Heart right ventricle (tissue), 16 donors: Measurements from ENCODE around the gene PPM1H. TPM values are rescaled to one million over a fixed set of nuclear protein-coding genes. Genes with fewer than 3 reads are reported as not detected.

Source experiments
- ATAC-seq, 8 donors: fragments of 200-7000 bp; cut with Tn5 transposase; one replicate each; pipeline ENCODE4 v1.9.1; 2020; ENCODE audit warnings: mild to moderate bottlenecking in 8 of 8, moderate library complexity in 8 of 8, moderate number of reproducible peaks in 1 of 8
- DNase-seq, 2 donors: peaks; one replicate each; pipeline ENCODE4 v3.0.0-alpha.2; 2020
- H3K27ac ChIP-seq, 10 donors: fragments of 200-600 bp; sonication (generic) in 2 of 10; one replicate each; pipeline versions ENCODE4 v1.5.0 to v1.8.0; 2020 to 2022; ENCODE audit warnings: mild to moderate bottlenecking in 3 of 10
- H3K27me3 ChIP-seq, 7 donors: fragments of 200-600 bp; one replicate each; pipeline ENCODE4 v1.8.0; 2021 to 2022; ENCODE audit warnings: mild to moderate bottlenecking in 2 of 7
- H3K36me3 ChIP-seq, 9 donors: fragments of 200-600 bp; sonication (generic) in 1 of 9; one replicate each; pipeline versions ENCODE4 v1.5.0 to v1.8.0; 2020 to 2022; ENCODE audit warnings: mild to moderate bottlenecking in 2 of 9
- H3K4me1 ChIP-seq, 9 donors: fragments of 200-600 bp; sonication (generic) in 1 of 9; one replicate each; pipeline versions ENCODE4 v1.5.0 to v1.8.0; 2020 to 2022; ENCODE audit warnings: mild to moderate bottlenecking in 4 of 9
- H3K4me3 ChIP-seq, 10 donors: fragments of 200-600 bp; sonication (generic) in 2 of 10; one replicate each; pipeline versions ENCODE4 v1.5.0 to v1.8.0; 2020 to 2022; ENCODE audit warnings: mild to moderate bottlenecking in 7 of 10, moderate library complexity in 2 of 10
- H3K9me3 ChIP-seq, 11 donors: fragments of 200-600 bp in 10 of 11; sonication (generic) in 2 of 11; one replicate each; pipeline versions ENCODE4 v1.5.0 to v1.8.0; 2013 to 2022; ENCODE audit warnings: mild to moderate bottlenecking in 2 of 11, control low read depth in 1 of 11, moderate library complexity in 1 of 11
- CTCF ChIP-seq, 9 donors: fragments of 200-600 bp; sonication (generic) in 2 of 9; IDR thresholded peaks; one replicate each; pipeline versions ENCODE4 v1.5.0 to v1.8.0; 2021 to 2022; ENCODE audit warnings: antibody characterized with exemption in 9 of 9, mild to moderate bottlenecking in 5 of 9, moderate library complexity in 1 of 9
- WGBS, 2 donors: extraction: QIAGEN DNeasy Blood & Tissue Kit; methylation state at CpG; one replicate each; pipeline ENCODE4 v1.1.7; 2013; ENCODE audit warnings: inconsistent platforms in 1 of 2; 5-methylcytosine and 5-hydroxymethylcytosine counted together
- intact Hi-C, 10 donors: fragments of 100-400 bp; cut with DNase I; formaldehyde crosslinking; loops; one replicate each; pipeline versions ENCODE4 v1.11.1 to v1.14.2; 2022
- polyA plus RNA-seq, 2 donors: library from polyadenylated mRNA; stranded (reverse); fragments of 200-250 nt; gene quantifications; one replicate each; pipeline ENCODE4 v1.2.3, GENCODE V29; 2013
- total RNA-seq, 10 donors: library from RNA; stranded (reverse); fragmentation: NEBNext Ultra II Directional in 3 of 10; extraction: Animal tissue kit (Norgen Biotek cat#: 25700) in 3 of 10; gene quantifications; one replicate each; pipeline versions ENCODE4 v1.2.1 to v1.2.4, GENCODE V29; 2021 to 2023
- donor health status: Arrhythmogenic right ventricular cardiomyopathy.
- donor health status: ischemic (EF 13 %, LVEDD 7.1; RV severe dilation, severe dysfunction).
- donor health status: healthy with polysubstance abuse.
- donor health status: DM: no; HTN: yes; CAD: no.
- donor health status: DM: no; HTN: no; CAD: no.
- donor health status: ischemic (EF 25% LVEDD 6.9; RV normal size, moderate dysfunction).
- donor health status: ischemic (EF 25% LVEDD 5.7; RV mildly dilated, moderate dysfunction).
- donor health status: healthy.
- donor health status: DM: yes; HTN: yes; CAD: no.
- donor health status: Ischemic cardiomyopathy.
- donor health status: ischemic (EF 35%, LVEDD 5.7; RV mildly dilated, moderate dysfunction).
- donor health status: nonischemic (EF 11% LVEDD 7.7; RV severe dilation, severe dysfunction).
- donor health status: DM: yes; HTN: yes; CAD: no.
- donor health status: PGD.
- donor health status: ischemic (EF 29% LVEDD 5.4; RV normal size, mild dysfunction).
- donor health status: nonischemic (EF 23%, LVEDD 6.1; RV moderate dilation, normal function).

The PPM1H gene
- total and polyA plus RNA-seq, 12 donors: 0.62 to 7.1 (median 5.3) TPM

- no peaks in the 10 kb centered on the region for H3K4me1 ChIP-seq
- no peaks in the 10 kb centered on the region for H3K27me3 ChIP-seq
- H3K27ac ChIP-seq: no peak overlapping the region
- intact Hi-C loops: no loop called here
- WGBS, 2 donors: 92 to 95% methylated on average over 1 of the region's 1 CpG
- H3K4me3 ChIP-seq: no peak overlapping the region
- H3K9me3 ChIP-seq: no peaks in the 10 kb centered on the region
- ATAC-seq (no peak), DNase-seq (no peak)
- H3K36me3 ChIP-seq: no peaks in the 10 kb centered on the region
- TF ChIP-seq CTCF (IDR thresholded peaks at IDR 0.05): no peak
Measured at GRCh38 chr12:62977883-62978282, 42.9 kb upstream of the PPM1H start.

GRCh38 chr12:62977418-62977817 lies 42.5 kb upstream of the PPM1H start:
- intact Hi-C loops: no loop called here
- no peak overlapping the region for H3K27ac ChIP-seq
- H3K9me3 ChIP-seq: no peaks in the 10 kb centered on the region
- no peaks in the 10 kb centered on the region for H3K36me3 ChIP-seq
- WGBS, 2 donors: 67 to 72% methylated on average over 5 of the region's 5 CpGs
- no peaks in the 10 kb centered on the region for H3K4me1 ChIP-seq
- TF ChIP-seq CTCF (IDR thresholded peaks at IDR 0.05): no peak
- no peaks in the 10 kb centered on the region for H3K27me3 ChIP-seq
- ATAC-seq: no peak
- no peak overlapping the region for H3K4me3 ChIP-seq
- DNase-seq: no peak

GRCh38 chr12:62976110-62976662 lies 41.2 kb upstream of the PPM1H start:
- H3K27ac ChIP-seq: no peak overlapping the region
- ATAC-seq (no peak), DNase-seq (no peak)
- intact Hi-C loops: no loop called here
- no peaks in the 10 kb centered on the region for H3K27me3 ChIP-seq
- 92 to 94% methylated on average over 4 of the region's 4 CpGs for WGBS, 2 donors
- no peaks in the 10 kb centered on the region for H3K9me3 ChIP-seq
- no peak overlapping the region for H3K4me3 ChIP-seq
- no peak for TF ChIP-seq CTCF (IDR thresholded peaks at IDR 0.05)
- no peaks in the 10 kb centered on the region for H3K36me3 ChIP-seq
- no peaks in the 10 kb centered on the region for H3K4me1 ChIP-seq

GRCh38 chr12:62971769-62972525 lies 37.0 kb upstream of the PPM1H start:
- no peak for TF ChIP-seq CTCF (IDR thresholded peaks at IDR 0.05)
- no peaks in the 10 kb centered on the region for H3K9me3 ChIP-seq
- H3K4me3 ChIP-seq: no peak overlapping the region
- intact Hi-C loops: no loop called here
- H3K27me3 ChIP-seq: no peaks in the 10 kb centered on the region
- 86 to 90% methylated on average over 1 of the region's 1 CpG for WGBS, 2 donors
- ATAC-seq: no peak
- H3K4me1 ChIP-seq: no peaks in the 10 kb centered on the region
- no peak overlapping the region for H3K27ac ChIP-seq
- H3K36me3 ChIP-seq: no peaks in the 10 kb centered on the region
- DNase-seq: no peak
